ENCODE measurements around the gene OR51I2.

OR51I2 gene

GRCh38 chr11:5449432-5449831 lies 309 bp downstream of the OR51I2 start:
- TF ChIP-seq, protein P1, sequence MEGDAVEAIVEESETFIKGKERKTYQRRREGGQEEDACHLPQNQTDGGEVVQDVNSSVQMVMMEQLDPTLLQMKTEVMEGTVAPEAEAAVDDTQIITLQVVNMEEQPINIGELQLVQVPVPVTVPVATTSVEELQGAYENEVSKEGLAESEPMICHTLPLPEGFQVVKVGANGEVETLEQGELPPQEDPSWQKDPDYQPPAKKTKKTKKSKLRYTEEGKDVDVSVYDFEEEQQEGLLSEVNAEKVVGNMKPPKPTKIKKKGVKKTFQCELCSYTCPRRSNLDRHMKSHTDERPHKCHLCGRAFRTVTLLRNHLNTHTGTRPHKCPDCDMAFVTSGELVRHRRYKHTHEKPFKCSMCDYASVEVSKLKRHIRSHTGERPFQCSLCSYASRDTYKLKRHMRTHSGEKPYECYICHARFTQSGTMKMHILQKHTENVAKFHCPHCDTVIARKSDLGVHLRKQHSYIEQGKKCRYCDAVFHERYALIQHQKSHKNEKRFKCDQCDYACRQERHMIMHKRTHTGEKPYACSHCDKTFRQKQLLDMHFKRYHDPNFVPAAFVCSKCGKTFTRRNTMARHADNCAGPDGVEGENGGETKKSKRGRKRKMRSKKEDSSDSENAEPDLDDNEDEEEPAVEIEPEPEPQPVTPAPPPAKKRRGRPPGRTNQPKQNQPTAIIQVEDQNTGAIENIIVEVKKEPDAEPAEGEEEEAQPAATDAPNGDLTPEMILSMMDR (IDR thresholded peaks at IDR 0.05; ENCODE audit: control insufficient read depth, extremely low read depth, insufficient read depth), result no peak
- DNase-seq (ENCODE audit: low read depth), result no peak
- no peak overlapping the region for H3K4me3 ChIP-seq (ENCODE audit: low read depth, low read length)

GRCh38 chr11:5460983-5461621 lies 12.0 kb downstream of the OR51I2 start:
- H3K4me3 ChIP-seq (ENCODE audit: low read depth, low read length), result no peak overlapping the region
- TF ChIP-seq, protein P1 (IDR thresholded peaks at IDR 0.05; ENCODE audit: control insufficient read depth, extremely low read depth, insufficient read depth), result no peak
- no peak for DNase-seq (ENCODE audit: low read depth)

DNA sequence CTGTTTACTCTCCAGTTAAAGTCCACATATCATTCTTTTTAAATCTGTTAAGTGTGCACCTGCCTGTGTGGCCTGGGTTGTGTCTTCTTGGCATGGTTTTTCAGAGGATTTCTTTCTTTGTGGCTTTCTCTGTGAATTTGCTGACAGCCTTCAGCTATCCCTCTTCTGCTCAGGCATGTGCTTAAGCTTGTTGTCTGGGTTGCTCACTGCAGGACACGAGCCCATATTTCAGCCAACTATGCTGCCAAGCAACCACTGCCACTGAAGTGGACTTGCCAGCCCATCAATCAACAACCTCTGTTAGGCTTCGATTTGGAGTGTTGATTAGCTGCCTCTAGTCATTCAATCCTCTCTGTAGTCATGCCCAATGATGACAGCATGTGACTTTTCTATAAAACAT lies 18.4 kb downstream of the OR51I2 start:
- no peak for DNase-seq (ENCODE audit: low read depth)
- TF ChIP-seq, protein P1 (IDR thresholded peaks at IDR 0.05; ENCODE audit: control insufficient read depth, extremely low read depth, insufficient read depth), result no peak
- no peak overlapping the region for H3K4me3 ChIP-seq (ENCODE audit: low read depth, low read length)

DNA sequence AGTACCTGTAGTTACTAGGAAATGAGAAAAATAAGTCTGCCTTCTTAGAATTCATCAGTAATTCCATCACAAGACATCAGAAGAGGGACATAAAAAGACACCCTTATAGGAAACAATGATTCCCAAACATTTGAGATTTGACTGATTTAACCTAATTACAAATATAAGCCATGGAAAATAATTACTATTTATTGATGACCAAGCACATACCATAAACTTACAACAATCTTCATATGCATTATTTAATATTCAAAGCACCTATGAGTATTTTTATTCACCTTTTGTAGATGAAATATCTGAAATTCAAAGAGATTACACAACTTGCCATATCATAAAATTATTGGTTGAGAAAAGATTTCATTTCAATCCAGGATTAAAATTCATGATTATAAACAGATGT lies 24.8 kb downstream of the OR51I2 start:
- TF ChIP-seq, protein P1 (IDR thresholded peaks at IDR 0.05; ENCODE audit: control insufficient read depth, extremely low read depth, insufficient read depth), result no peak
- no peak for DNase-seq (ENCODE audit: low read depth)
- H3K4me3 ChIP-seq (ENCODE audit: low read depth, low read length), result no peak overlapping the region

DNA sequence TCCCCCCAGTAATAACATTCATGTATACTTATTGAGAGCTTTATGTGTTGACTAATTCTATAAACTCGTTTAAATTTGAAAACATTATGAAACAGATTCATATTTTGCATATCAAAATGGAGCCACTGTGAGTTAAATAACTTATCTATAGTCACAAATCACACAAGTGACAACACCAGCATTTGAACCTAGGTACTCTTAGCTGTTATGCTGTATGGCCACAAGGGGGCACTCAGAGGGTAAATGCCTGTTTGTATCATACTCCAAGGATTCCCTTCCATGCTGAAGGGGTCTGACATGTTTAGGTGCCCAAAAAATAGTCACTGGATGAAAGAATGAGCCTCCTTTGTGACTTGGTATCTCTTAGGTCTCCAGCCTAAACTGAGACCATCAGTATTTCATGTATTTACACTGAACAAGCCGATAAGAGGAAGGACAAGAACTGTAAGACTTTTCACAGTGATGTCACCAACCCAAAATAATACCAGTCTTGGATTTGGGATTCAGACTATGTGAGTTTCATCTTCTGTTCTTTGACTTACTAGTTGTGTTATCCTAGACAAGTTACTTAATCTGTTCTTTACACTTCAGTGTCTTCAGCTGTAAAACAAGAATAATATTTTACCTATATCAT lies 27.2 kb downstream of the OR51I2 start:
- TF ChIP-seq, protein P1 (IDR thresholded peaks at IDR 0.05; ENCODE audit: control insufficient read depth, extremely low read depth, insufficient read depth), result peak; percentile 82
- no peak for DNase-seq (ENCODE audit: low read depth)
- H3K4me3 ChIP-seq (ENCODE audit: low read depth, low read length), result no peak overlapping the region

DNA sequence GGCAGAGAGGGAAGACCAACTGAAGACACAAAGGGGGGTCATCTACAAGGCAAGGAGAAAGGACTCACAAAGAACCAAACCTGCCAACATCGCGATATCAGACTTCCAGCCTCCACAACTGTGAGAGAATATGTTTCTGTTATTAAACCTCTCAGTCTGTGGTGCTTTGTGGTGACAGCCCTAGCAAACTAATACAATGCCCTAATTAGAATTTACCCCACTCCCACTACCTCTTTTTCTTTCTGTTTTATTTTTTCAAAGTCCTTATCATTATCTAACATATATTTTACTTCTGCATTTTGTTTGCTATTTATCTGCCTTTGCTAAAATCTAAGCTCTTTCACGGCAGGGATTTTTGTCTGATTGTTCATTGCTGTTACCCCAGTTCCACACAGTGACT lies 36.9 kb downstream of the OR51I2 start:
- TF ChIP-seq, protein P1 (IDR thresholded peaks at IDR 0.05; ENCODE audit: control insufficient read depth, extremely low read depth, insufficient read depth), result no peak
- no peak for DNase-seq (ENCODE audit: low read depth)

DNA sequence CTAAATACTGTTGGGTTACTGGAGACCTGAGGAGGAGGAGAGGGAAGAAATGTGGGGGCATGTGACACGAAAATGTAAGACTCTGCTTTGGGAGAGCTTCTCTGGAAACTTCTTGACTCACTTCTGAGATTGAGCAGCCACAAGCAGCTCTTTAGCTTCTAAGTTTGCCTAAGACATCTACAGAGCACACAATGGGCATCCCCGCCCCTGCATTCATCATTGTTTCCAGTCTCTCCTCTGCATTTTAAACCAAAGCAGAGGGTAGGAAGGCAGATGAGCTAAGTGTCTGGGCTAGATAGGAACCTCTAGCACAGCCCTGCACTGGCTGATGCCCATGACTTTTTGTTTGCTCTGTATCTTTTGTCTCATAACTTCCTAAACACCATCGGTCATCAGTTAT lies 37.3 kb downstream of the OR51I2 start:
- DNase-seq (ENCODE audit: low read depth), result no peak
- TF ChIP-seq, protein P1 (IDR thresholded peaks at IDR 0.05; ENCODE audit: control insufficient read depth, extremely low read depth, insufficient read depth), result no peak
- no peak overlapping the region for H3K4me3 ChIP-seq (ENCODE audit: low read depth, low read length)

More for the DNA sequence above, 36.9 kb downstream of the OR51I2 start:
- no peak overlapping the region for H3K4me3 ChIP-seq (ENCODE audit: low read depth, low read length)
